H9 (cell line): ENCODE data around the gene PHACTR1. TPM values are rescaled to one million over a fixed set of nuclear protein-coding genes. Genes with fewer than 3 reads are reported as not detected.

ENCODE experiments used
- DNase-seq: peaks from one replicate; pipeline ENCODE4 v3.0.0-alpha.2; 2017
- H2AFZ ChIP-seq: one replicate; pipeline ENCODE4 v1.6.1; 2013; ENCODE audit warnings: mild to moderate bottlenecking, low read length, control low read depth, moderate library complexity
- H2AK5ac ChIP-seq: 2 replicates; pipeline ENCODE4 v1.6.1; 2013; ENCODE audit warnings: low read length, control low read depth, mixed read lengths; ENCODE audit not compliant: insufficient read length
- H2BK120ac ChIP-seq: one replicate; pipeline ENCODE4 v1.6.1; 2013; ENCODE audit warnings: low read depth, mild to moderate bottlenecking, low read length, control low read depth, inconsistent platforms; ENCODE audit not compliant: poor library complexity, severe bottlenecking
- H2BK12ac ChIP-seq: 2 replicates; pipeline ENCODE4 v1.6.1; 2013; ENCODE audit warnings: low read length, control low read depth, mixed read lengths, low read depth; ENCODE audit not compliant: insufficient read length
- H2BK15ac ChIP-seq: 2 replicates; pipeline ENCODE4 v1.6.1; 2013; ENCODE audit warnings: low read depth, low read length, control low read depth
- H2BK20ac ChIP-seq: one replicate; pipeline ENCODE4 v1.6.1; 2013; ENCODE audit warnings: low read depth, mild to moderate bottlenecking, low read length, control low read depth, inconsistent platforms; ENCODE audit not compliant: poor library complexity, severe bottlenecking
- H2BK5ac ChIP-seq: 2 replicates; pipeline ENCODE4 v1.6.1; 2013; ENCODE audit warnings: low read length, control low read depth, mixed read lengths; ENCODE audit not compliant: insufficient read length
- H3K14ac ChIP-seq: 2 replicates; pipeline ENCODE4 v1.6.1; 2013; ENCODE audit warnings: low read length, control low read depth; ENCODE audit not compliant: insufficient read depth
- H3K18ac ChIP-seq: 2 replicates; pipeline ENCODE4 v1.6.1; 2013; ENCODE audit warnings: low read depth, mild to moderate bottlenecking, mixed read lengths, low read length, control low read depth; ENCODE audit not compliant: insufficient read length
- H3K23ac ChIP-seq: 2 replicates; pipeline ENCODE4 v1.6.1; 2013; ENCODE audit warnings: low read length, control low read depth, mixed read lengths, low read depth; ENCODE audit not compliant: insufficient read length
- H3K23me2 ChIP-seq: 2 replicates; pipeline ENCODE4 v1.6.1; 2013; ENCODE audit warnings: low read depth, mild to moderate bottlenecking, mixed read lengths, low read length, control low read depth; ENCODE audit not compliant: insufficient read length, poor library complexity, severe bottlenecking
- H3K27ac ChIP-seq: 2 replicates; pipeline ENCODE4 v1.5.1; 2013; ENCODE audit warnings: low read length, control low read depth, mixed read lengths, low read depth; ENCODE audit not compliant: insufficient read length
- H3K27me3 ChIP-seq: 2 replicates; pipeline ENCODE4 v1.6.1; 2013; ENCODE audit warnings: low read length, control low read depth, inconsistent platforms; ENCODE audit not compliant: insufficient read depth
- H3K4ac ChIP-seq: 2 replicates; pipeline ENCODE4 v1.6.1; 2013; ENCODE audit warnings: low read depth, mild to moderate bottlenecking, control low read depth, inconsistent platforms, low read length, moderate library complexity
- H3K4me1 ChIP-seq: 2 replicates; pipeline ENCODE4 v1.6.1; 2013; ENCODE audit warnings: low read length, control low read depth, inconsistent platforms; ENCODE audit not compliant: insufficient read depth
- H3K4me2 ChIP-seq: 2 replicates; pipeline ENCODE4 v1.6.1; 2013; ENCODE audit warnings: low read length, control low read depth, mixed read lengths; ENCODE audit not compliant: insufficient read length, insufficient read depth
- H3K56ac ChIP-seq: 2 replicates; pipeline ENCODE4 v1.6.1; 2013; ENCODE audit warnings: low read depth, mild to moderate bottlenecking, mixed read lengths, low read length, control low read depth; ENCODE audit not compliant: insufficient read length
- H3K79me1 ChIP-seq: 2 replicates; pipeline ENCODE4 v1.6.1; 2013; ENCODE audit warnings: low read depth, mild to moderate bottlenecking, moderate library complexity, low read length, control low read depth, inconsistent platforms; ENCODE audit not compliant: insufficient read depth, poor library complexity, severe bottlenecking
- H3K79me2 ChIP-seq: 2 replicates; pipeline ENCODE4 v1.6.1; 2013; ENCODE audit warnings: low read length, control low read depth, inconsistent platforms; ENCODE audit not compliant: insufficient read depth
- H3K9ac ChIP-seq: 2 replicates; pipeline ENCODE4 v1.6.1; 2013; ENCODE audit warnings: low read length, control low read depth, mixed read lengths; ENCODE audit not compliant: insufficient read length; ENCODE audit errors: extremely low read depth
- H3K9me3 ChIP-seq: one replicate; pipeline ENCODE4 v1.6.1; 2013; ENCODE audit warnings: low read depth, low read length, inconsistent platforms; ENCODE audit not compliant: control insufficient read depth
- H3T11ph ChIP-seq: one replicate; pipeline ENCODE4 v1.6.1; 2013; ENCODE audit warnings: mild to moderate bottlenecking, low read length, control low read depth, inconsistent platforms
- H4K20me1 ChIP-seq: one replicate; pipeline ENCODE4 v1.6.1; 2013; ENCODE audit not compliant: control insufficient read depth, insufficient read length, insufficient read depth
- H4K5ac ChIP-seq: 2 replicates; pipeline ENCODE4 v1.6.1; 2013; ENCODE audit warnings: low read depth, mild to moderate bottlenecking, mixed read lengths, low read length, control low read depth; ENCODE audit not compliant: insufficient read length
- H4K8ac ChIP-seq: replicated peaks from 2 replicates; pipeline ENCODE4 v1.6.1; 2013; ENCODE audit warnings: low read length, control low read depth, mixed read lengths, low read depth; ENCODE audit not compliant: insufficient read length
- H4K91ac ChIP-seq: 2 replicates; pipeline ENCODE4 v1.6.1; 2013; ENCODE audit warnings: low read depth, mild to moderate bottlenecking, moderate library complexity, mixed read lengths, low read length, control low read depth; ENCODE audit not compliant: insufficient read length
- H3K27ac Mint-ChIP-seq, 3 experiments: 2 replicates in 2 of 3; 3 replicates in 1 of 3; pipeline ENCODE4 v1.8.0; 2020 to 2021; ENCODE audit warnings: mixed read lengths in 3 of 3, mild to moderate bottlenecking in 1 of 3, moderate library complexity in 1 of 3
- H3K27me3 Mint-ChIP-seq: 2 replicates; pipeline ENCODE4 v1.8.0; 2021; ENCODE audit warnings: low read depth, mild to moderate bottlenecking, moderate library complexity, mixed read lengths
- H3K36me3 Mint-ChIP-seq, 3 experiments: 2 replicates in 2 of 3; 3 replicates in 1 of 3; pipeline ENCODE4 v1.8.0; 2020 to 2021; ENCODE audit warnings: low read depth in 3 of 3, mixed read lengths in 3 of 3; ENCODE audit not compliant: insufficient read depth in 1 of 3
- H3K4me1 Mint-ChIP-seq, 2 experiments: 2 replicates each; pipeline ENCODE4 v1.8.0; 2020; ENCODE audit warnings: mixed read lengths in 2 of 2
- H3K4me3 Mint-ChIP-seq, 2 experiments: 2 replicates in 1 of 2; 3 replicates in 1 of 2; pipeline ENCODE4 v1.8.0; 2020 to 2021; ENCODE audit warnings: mild to moderate bottlenecking in 2 of 2, mixed read lengths in 2 of 2, moderate library complexity in 1 of 2
- H3K9me3 Mint-ChIP-seq, 2 experiments: 2 replicates in 1 of 2; 3 replicates in 1 of 2; pipeline ENCODE4 v1.8.0; 2020; ENCODE audit warnings: mild to moderate bottlenecking in 2 of 2, mixed read lengths in 2 of 2, moderate library complexity in 1 of 2
- CTCF ChIP-seq: fragments of 200-600 bp; sonication (generic); conservative IDR thresholded peaks from 3 replicates; pipeline ENCODE4 v1.8.0; 2021; ENCODE audit warnings: antibody characterized with exemption, mild to moderate bottlenecking
- WGBS: extraction: QIAGEN DNeasy Blood & Tissue Kit; methylation state at CpG from one replicate; pipeline ENCODE4 v1.1.7; 2013; ENCODE audit warnings: missing lambda C conversion rate, low lambda C conversion rate, mixed read lengths; ENCODE audit not compliant: insufficient read length; ENCODE audit errors: extremely low coverage; 5-methylcytosine and 5-hydroxymethylcytosine counted together
- total RNA-seq: library from RNA; stranded (reverse); gene quantifications from 2 replicates; pipeline ENCODE4 v1.2.1, GENCODE V29; 2021

PHACTR1 gene
- total RNA-seq, 1 experiment from 2014 or later: 15.9 TPM

GRCh38 chr6:13242590-13242989, 526.0 kb downstream of the PHACTR1 start:
- Histone ChIP-seq H3K27ac (no peak overlapping the region), H2AK5ac (no peak overlapping the region), H3K23me2 (no peaks in the 10 kb centered on the region), H3T11ph (no peak overlapping the region), H2BK15ac (no peak overlapping the region), H3K4me2 (no peak overlapping the region), H3K23ac (no peak overlapping the region), H3K56ac (no peak overlapping the region), H4K8ac (no peak overlapping the region), H3K79me2 (no peaks in the 10 kb centered on the region), H3K4me1 (no peaks in the 10 kb centered on the region), H4K5ac (no peak overlapping the region), H2BK12ac (no peak overlapping the region), H3K18ac (no peak overlapping the region), H3K79me1 (no peaks in the 10 kb centered on the region), H2BK20ac (no peak overlapping the region), H4K20me1 (no peaks in the 10 kb centered on the region), H4K91ac (no peak overlapping the region), H3K9me3 (peaks cover 5% of the 10 kb centered on the region), H2BK120ac (no peak overlapping the region), H2AFZ (no peak overlapping the region), H3K14ac (no peak overlapping the region), H2BK5ac (no peak overlapping the region), H3K27me3 (no peaks in the 10 kb centered on the region), H3K9ac (no peak overlapping the region), H3K4ac (no peak overlapping the region)
- no CpG with 5 or more reads among the region's 1 CpG for WGBS
- no peak for DNase-seq
- H3K36me3 Mint-ChIP-seq: peaks cover 5 to 8% (median 6%) of the 10 kb centered on the region in 3 experiments; a peak in 5 of 7 replicates
- H3K9me3 Mint-ChIP-seq: peaks cover 6 to 7% of the 10 kb centered on the region in 2 experiments; a peak in 3 of 5 replicates
- peaks cover 13 to 22% of the 10 kb centered on the region in 2 experiments for H3K4me1 Mint-ChIP-seq
- no peak overlapping the region for H3K27ac Mint-ChIP-seq
- no peak for TF ChIP-seq CTCF
- H3K4me3 Mint-ChIP-seq: no peak overlapping the region
- H3K27me3 Mint-ChIP-seq: no peaks in the 10 kb centered on the region
